ENCODE measurements around the gene AACS.

AACS gene

DNA sequence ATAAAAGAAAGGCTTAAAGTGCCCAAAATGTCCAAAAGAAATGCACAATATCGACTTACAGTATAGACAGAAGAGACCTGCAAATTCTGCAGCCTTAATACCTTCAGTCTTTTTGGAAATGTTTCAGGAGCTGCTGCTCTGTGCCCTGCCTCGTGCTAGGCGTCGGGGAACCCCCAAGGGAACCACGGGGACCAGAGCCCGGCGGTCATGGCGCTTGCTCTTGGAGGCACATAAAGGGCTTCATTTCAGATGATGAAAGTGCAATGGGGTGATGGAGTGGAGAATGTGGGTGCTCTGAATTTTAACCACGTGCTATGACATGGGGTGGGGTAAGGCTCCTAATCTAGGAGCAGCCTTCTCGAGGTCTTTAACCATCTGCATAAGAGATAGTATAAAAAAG is 14.8 kb upstream of the AACS start:
- TF ChIP-seq, protein P1, sequence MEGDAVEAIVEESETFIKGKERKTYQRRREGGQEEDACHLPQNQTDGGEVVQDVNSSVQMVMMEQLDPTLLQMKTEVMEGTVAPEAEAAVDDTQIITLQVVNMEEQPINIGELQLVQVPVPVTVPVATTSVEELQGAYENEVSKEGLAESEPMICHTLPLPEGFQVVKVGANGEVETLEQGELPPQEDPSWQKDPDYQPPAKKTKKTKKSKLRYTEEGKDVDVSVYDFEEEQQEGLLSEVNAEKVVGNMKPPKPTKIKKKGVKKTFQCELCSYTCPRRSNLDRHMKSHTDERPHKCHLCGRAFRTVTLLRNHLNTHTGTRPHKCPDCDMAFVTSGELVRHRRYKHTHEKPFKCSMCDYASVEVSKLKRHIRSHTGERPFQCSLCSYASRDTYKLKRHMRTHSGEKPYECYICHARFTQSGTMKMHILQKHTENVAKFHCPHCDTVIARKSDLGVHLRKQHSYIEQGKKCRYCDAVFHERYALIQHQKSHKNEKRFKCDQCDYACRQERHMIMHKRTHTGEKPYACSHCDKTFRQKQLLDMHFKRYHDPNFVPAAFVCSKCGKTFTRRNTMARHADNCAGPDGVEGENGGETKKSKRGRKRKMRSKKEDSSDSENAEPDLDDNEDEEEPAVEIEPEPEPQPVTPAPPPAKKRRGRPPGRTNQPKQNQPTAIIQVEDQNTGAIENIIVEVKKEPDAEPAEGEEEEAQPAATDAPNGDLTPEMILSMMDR (IDR thresholded peaks at IDR 0.05; ENCODE audit: unreplicated experiment in 3 of 3) = no peak
- Mint-ChIP-seq H3K9me3 (no peaks in the 10 kb centered on the region), H3K27ac (no peak overlapping the region)

GRCh38 chr12:125050868-125051267 is 14.4 kb upstream of the AACS start:
- H3K4me1 Mint-ChIP-seq = no peaks in the 10 kb centered on the region
- no peaks in the 10 kb centered on the region for H3K27me3 Mint-ChIP-seq (ENCODE audit: low read depth)

More for the DNA sequence above, 14.8 kb upstream of the AACS start:
- H3K4me3 Mint-ChIP-seq = no peak overlapping the region
- no peaks in the 10 kb centered on the region for H3K36me3 Mint-ChIP-seq (ENCODE audit: low read depth)
- no peaks in the 10 kb centered on the region for H3K4me1 Mint-ChIP-seq
- H3K27me3 Mint-ChIP-seq (ENCODE audit: low read depth) = no peaks in the 10 kb centered on the region

DNA sequence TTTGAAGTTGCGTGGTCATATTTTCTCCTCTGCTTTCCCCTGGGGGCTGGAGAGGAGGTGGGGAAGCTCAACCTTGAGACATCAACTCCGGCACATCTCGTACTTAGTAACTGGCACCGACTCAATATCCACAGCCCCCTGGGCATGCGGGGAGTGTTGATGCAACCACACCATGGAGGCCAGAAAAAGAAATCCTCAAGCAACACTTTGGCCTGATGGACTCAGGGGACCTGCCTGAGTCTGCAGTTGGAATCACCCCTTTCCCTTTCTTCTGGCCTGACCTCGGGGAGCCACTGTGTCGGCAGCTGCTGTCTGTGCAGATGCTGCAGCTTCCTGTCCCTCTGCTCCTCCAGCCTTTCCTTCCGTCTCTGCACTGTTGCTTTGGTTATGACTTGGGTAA is 11.4 kb upstream of the AACS start:
- H3K36me3 Mint-ChIP-seq (ENCODE audit: low read depth) = no peaks in the 10 kb centered on the region
- no peaks in the 10 kb centered on the region for H3K27me3 Mint-ChIP-seq (ENCODE audit: low read depth)
- TF ChIP-seq, protein P1 (IDR thresholded peaks at IDR 0.05; ENCODE audit: unreplicated experiment in 3 of 3) = no peak
- H3K4me3 Mint-ChIP-seq = no peak overlapping the region
- no peak overlapping the region for H3K27ac Mint-ChIP-seq
- H3K9me3 Mint-ChIP-seq = no peaks in the 10 kb centered on the region
- no peaks in the 10 kb centered on the region for H3K4me1 Mint-ChIP-seq

More at GRCh38 chr12:125050868-125051267, 14.4 kb upstream of the AACS start:
- Mint-ChIP-seq H3K27ac (no peak overlapping the region), H3K36me3 (ENCODE audit: low read depth) (no peaks in the 10 kb centered on the region), H3K9me3 (no peaks in the 10 kb centered on the region), H3K4me3 (no peak overlapping the region)
- TF ChIP-seq, protein P1 (IDR thresholded peaks at IDR 0.05; ENCODE audit: unreplicated experiment in 3 of 3) = no peak

GRCh38 chr12:125055591-125055990 is 9.6 kb upstream of the AACS start:
- TF ChIP-seq, protein P1 (IDR thresholded peaks at IDR 0.05; ENCODE audit: unreplicated experiment in 3 of 3) = no peak
- H3K27me3 Mint-ChIP-seq (ENCODE audit: low read depth) = peaks cover 5% of the 10 kb centered on the region
- H3K36me3 Mint-ChIP-seq (ENCODE audit: low read depth) = no peaks in the 10 kb centered on the region
- H3K27ac Mint-ChIP-seq = no peak overlapping the region
- no peak overlapping the region for H3K4me3 Mint-ChIP-seq
- peaks cover 7% of the 10 kb centered on the region for H3K9me3 Mint-ChIP-seq
- no peaks in the 10 kb centered on the region for H3K4me1 Mint-ChIP-seq

DNA sequence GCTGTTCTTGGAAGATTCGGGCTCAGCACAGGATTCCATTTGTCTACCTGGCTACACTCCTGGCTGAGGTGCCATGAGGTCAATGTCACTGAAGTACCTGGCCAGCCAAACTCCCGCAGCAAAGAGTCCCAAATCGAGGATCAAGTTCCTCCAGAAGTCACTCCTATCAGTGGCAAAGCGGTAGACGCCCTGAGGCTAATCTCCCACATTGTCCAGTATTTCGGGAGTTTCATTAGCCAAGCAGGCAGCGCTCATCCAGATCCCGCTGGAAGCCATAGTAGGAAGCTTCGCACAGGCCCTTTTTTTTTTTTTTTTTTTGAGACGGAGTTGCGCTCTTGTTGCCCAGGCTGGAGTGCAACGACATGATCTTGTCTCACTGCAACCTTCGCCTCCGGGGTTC is 8.9 kb upstream of the AACS start:
- no peak overlapping the region for H3K4me3 Mint-ChIP-seq
- TF ChIP-seq, protein P1 (IDR thresholded peaks at IDR 0.05; ENCODE audit: unreplicated experiment in 3 of 3) = no peak
- peaks cover 7% of the 10 kb centered on the region for H3K9me3 Mint-ChIP-seq

GRCh38 chr12:125057708-125058107 is 7.5 kb upstream of the AACS start:
- no peak overlapping the region for H3K27ac Mint-ChIP-seq
- no peaks in the 10 kb centered on the region for H3K4me1 Mint-ChIP-seq
- peaks cover 4% of the 10 kb centered on the region for H3K36me3 Mint-ChIP-seq (ENCODE audit: low read depth)
- peaks cover 9% of the 10 kb centered on the region for H3K27me3 Mint-ChIP-seq (ENCODE audit: low read depth)
- peaks cover 11% of the 10 kb centered on the region for H3K9me3 Mint-ChIP-seq
- TF ChIP-seq, protein P1 (IDR thresholded peaks at IDR 0.05; ENCODE audit: unreplicated experiment in 3 of 3) = no peak
- H3K4me3 Mint-ChIP-seq = no peak overlapping the region

More for the DNA sequence above, 8.9 kb upstream of the AACS start:
- H3K27ac Mint-ChIP-seq = no peak overlapping the region
- H3K36me3 Mint-ChIP-seq (ENCODE audit: low read depth) = no peaks in the 10 kb centered on the region
- H3K4me1 Mint-ChIP-seq = no peaks in the 10 kb centered on the region
- H3K27me3 Mint-ChIP-seq (ENCODE audit: low read depth) = peaks cover 5% of the 10 kb centered on the region

Measured in nephron (organoid).